Neural cell (in vitro differentiated cells): Measurements from ENCODE around the gene ZNF366. TPM values are rescaled to one million over a fixed set of nuclear protein-coding genes. Genes with fewer than 3 reads are reported as not detected.

Experiments
- H2AFZ ChIP-seq: fragments of 200-600, 300-800 bp; sonication (generic), shearing (Covaris generic); 2 replicates; pipeline ENCODE4 v1.6.0; 2014; ENCODE audit warnings: low read depth, mild to moderate bottlenecking, antibody characterized with exemption, low read length, moderate library complexity
- H3F3A ChIP-seq: fragments of 200-600 bp; shearing (Covaris generic); 2 replicates; pipeline ENCODE4 v1.6.1; 2016; ENCODE audit warnings: mild to moderate bottlenecking, moderate library complexity, mixed read lengths, antibody characterized with exemption, low read length; ENCODE audit not compliant: insufficient read depth, poor library complexity, severe bottlenecking
- H3K27ac ChIP-seq: fragments of 200-600, 300-800 bp; sonication (generic), shearing (Covaris generic); 2 replicates; pipeline ENCODE4 v1.5.1; 2014; ENCODE audit warnings: mild to moderate bottlenecking, low read length, moderate library complexity
- H3K27me3 ChIP-seq: fragments of 300-800, 200-600 bp; sonication (generic), shearing (Covaris generic); 2 replicates; pipeline ENCODE4 v1.6.0; 2014; ENCODE audit warnings: mild to moderate bottlenecking, low read depth, low read length, moderate library complexity; ENCODE audit not compliant: insufficient read depth
- H3K36me3 ChIP-seq: fragments of 300-800, 200-600 bp; sonication (generic), shearing (Covaris generic); 2 replicates; pipeline ENCODE4 v1.5.1; 2014; ENCODE audit warnings: mild to moderate bottlenecking, antibody characterized with exemption, low read length, moderate library complexity; ENCODE audit not compliant: insufficient read depth
- H3K4me2 ChIP-seq: fragments of 300-800, 200-600 bp; sonication (generic), shearing (Covaris generic); 2 replicates; pipeline ENCODE4 v1.6.0; 2014; ENCODE audit warnings: mild to moderate bottlenecking, low read length
- H3K4me3 ChIP-seq: fragments of 300-800, 200-600 bp; sonication (generic), shearing (Covaris generic); 2 replicates; pipeline ENCODE4 v1.5.1; 2014; ENCODE audit warnings: mild to moderate bottlenecking, low read length, moderate library complexity
- H3K79me2 ChIP-seq: fragments of 200-600 bp; shearing (Covaris generic); replicated peaks from 2 replicates; pipeline ENCODE4 v1.6.0; 2014; ENCODE audit warnings: mild to moderate bottlenecking, low read length, moderate library complexity; ENCODE audit not compliant: insufficient read depth
- H3K9ac ChIP-seq: fragments of 300-800, 200-600 bp; sonication (generic), shearing (Covaris generic); 2 replicates; pipeline ENCODE4 v1.6.1; 2016; ENCODE audit warnings: mild to moderate bottlenecking, low read length, mixed read lengths
- H3K9me2 ChIP-seq: fragments of 200-600 bp; shearing (Covaris generic); 2 replicates; pipeline ENCODE4 v1.6.1; 2016; ENCODE audit warnings: mild to moderate bottlenecking, low read length, mixed read lengths; ENCODE audit not compliant: insufficient read depth
- H3K9me3 ChIP-seq: fragments of 200-600, 300-800 bp; sonication (generic), shearing (Covaris generic); 2 replicates; pipeline ENCODE4 v1.6.1; 2016; ENCODE audit warnings: mild to moderate bottlenecking, mixed run types, low read length, moderate library complexity, mixed read lengths
- H4K20me1 ChIP-seq: fragments of 200-600 bp; shearing (Covaris generic); 2 replicates; pipeline ENCODE4 v1.6.1; 2016; ENCODE audit warnings: mild to moderate bottlenecking, mixed run types; ENCODE audit not compliant: insufficient read depth
- EP300 ChIP-seq: fragments of 450-650 bp; conservative IDR thresholded peaks from 2 replicates; pipeline ENCODE4 v1.6.1; 2014; ENCODE audit warnings: antibody characterized with exemption, mild to moderate bottlenecking, moderate library complexity; ENCODE audit not compliant: poor library complexity, severe bottlenecking
- EZH2 ChIP-seq: fragments of 200-600, 300-800 bp; shearing (Covaris generic), sonication (generic); IDR thresholded peaks from 2 replicates; pipeline ENCODE4 v1.6.1; 2014; ENCODE audit warnings: antibody characterized with exemption, low read length, borderline replicate concordance, mild to moderate bottlenecking; ENCODE audit not compliant: insufficient read depth, poor library complexity, severe bottlenecking
- MXI1 ChIP-seq: fragments of 450-650 bp; conservative IDR thresholded peaks from 2 replicates; pipeline ENCODE4 v1.6.1; 2014; ENCODE audit warnings: antibody characterized with exemption, mild to moderate bottlenecking; ENCODE audit not compliant: poor library complexity, severe bottlenecking
- POLR2AphosphoS5 ChIP-seq: IDR thresholded peaks from 2 replicates; pipeline ENCODE4 v1.6.1; 2012
- RAD21 ChIP-seq: fragments of 450-650 bp; conservative IDR thresholded peaks from 2 replicates; pipeline ENCODE4 v1.6.1; 2014; ENCODE audit warnings: antibody characterized with exemption, mild to moderate bottlenecking, moderate library complexity
- SMC3 ChIP-seq: fragments of 450-650 bp; conservative IDR thresholded peaks from 2 replicates; pipeline ENCODE4 v1.6.1; 2014; ENCODE audit warnings: antibody characterized with exemption, mild to moderate bottlenecking, moderate library complexity; ENCODE audit not compliant: poor library complexity
- TAF1 ChIP-seq: IDR thresholded peaks from 2 replicates; pipeline ENCODE4 v1.6.1; 2012; ENCODE audit warnings: low read depth
- polyA plus RNA-seq: library from polyadenylated mRNA; depleted of rRNA; stranded (reverse); fragments of >200 nt; gene quantifications from 2 replicates; pipeline ENCODE4 v1.2.3, GENCODE V29; 2014
- TF ChIP-seq, protein P1 (sequence below): fragments of 450-650 bp; IDR thresholded peaks from 2 replicates; pipeline ENCODE4 v1.5.1; 2014; ENCODE audit warnings: antibody characterized with exemption, mild to moderate bottlenecking, moderate library complexity; ENCODE audit not compliant: poor library complexity, severe bottlenecking
- TF ChIP-seq, protein P2 (sequence below): IDR thresholded peaks from 2 replicates; pipeline ENCODE4 v1.6.1; 2012; ENCODE audit warnings: borderline replicate concordance

Gene ZNF366
- polyA plus RNA-seq, 1 donor from 2014 or later, result not detected

GRCh38 chr5:72480841-72481240 lies 26.4 kb downstream of the ZNF366 start:
- H2AFZ ChIP-seq, result no peak overlapping the region
- H4K20me1 ChIP-seq, result no peaks in the 10 kb centered on the region
- H3K27me3 ChIP-seq, result no peaks in the 10 kb centered on the region
- no peak overlapping the region for H3K4me2 ChIP-seq
- no peaks in the 10 kb centered on the region for H3F3A ChIP-seq
- no peaks in the 10 kb centered on the region for H3K79me2 ChIP-seq
- H3K9me2 ChIP-seq, result no peaks in the 10 kb centered on the region
- H3K4me3 ChIP-seq, result no peak overlapping the region
- H3K9me3 ChIP-seq, result no peaks in the 10 kb centered on the region
- no peak overlapping the region for H3K9ac ChIP-seq
- no peaks in the 10 kb centered on the region for H3K36me3 ChIP-seq
- no peak overlapping the region for H3K27ac ChIP-seq
- TF ChIP-seq EP300 (no peak), TAF1 (no peak), MXI1 (no peak), SMC3 (no peak), EZH2 (no peak), RAD21 (no peak), POLR2AphosphoS5 (no peak)
- TF ChIP-seq, protein P1, sequence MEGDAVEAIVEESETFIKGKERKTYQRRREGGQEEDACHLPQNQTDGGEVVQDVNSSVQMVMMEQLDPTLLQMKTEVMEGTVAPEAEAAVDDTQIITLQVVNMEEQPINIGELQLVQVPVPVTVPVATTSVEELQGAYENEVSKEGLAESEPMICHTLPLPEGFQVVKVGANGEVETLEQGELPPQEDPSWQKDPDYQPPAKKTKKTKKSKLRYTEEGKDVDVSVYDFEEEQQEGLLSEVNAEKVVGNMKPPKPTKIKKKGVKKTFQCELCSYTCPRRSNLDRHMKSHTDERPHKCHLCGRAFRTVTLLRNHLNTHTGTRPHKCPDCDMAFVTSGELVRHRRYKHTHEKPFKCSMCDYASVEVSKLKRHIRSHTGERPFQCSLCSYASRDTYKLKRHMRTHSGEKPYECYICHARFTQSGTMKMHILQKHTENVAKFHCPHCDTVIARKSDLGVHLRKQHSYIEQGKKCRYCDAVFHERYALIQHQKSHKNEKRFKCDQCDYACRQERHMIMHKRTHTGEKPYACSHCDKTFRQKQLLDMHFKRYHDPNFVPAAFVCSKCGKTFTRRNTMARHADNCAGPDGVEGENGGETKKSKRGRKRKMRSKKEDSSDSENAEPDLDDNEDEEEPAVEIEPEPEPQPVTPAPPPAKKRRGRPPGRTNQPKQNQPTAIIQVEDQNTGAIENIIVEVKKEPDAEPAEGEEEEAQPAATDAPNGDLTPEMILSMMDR, result no peak
- TF ChIP-seq, protein P2, sequence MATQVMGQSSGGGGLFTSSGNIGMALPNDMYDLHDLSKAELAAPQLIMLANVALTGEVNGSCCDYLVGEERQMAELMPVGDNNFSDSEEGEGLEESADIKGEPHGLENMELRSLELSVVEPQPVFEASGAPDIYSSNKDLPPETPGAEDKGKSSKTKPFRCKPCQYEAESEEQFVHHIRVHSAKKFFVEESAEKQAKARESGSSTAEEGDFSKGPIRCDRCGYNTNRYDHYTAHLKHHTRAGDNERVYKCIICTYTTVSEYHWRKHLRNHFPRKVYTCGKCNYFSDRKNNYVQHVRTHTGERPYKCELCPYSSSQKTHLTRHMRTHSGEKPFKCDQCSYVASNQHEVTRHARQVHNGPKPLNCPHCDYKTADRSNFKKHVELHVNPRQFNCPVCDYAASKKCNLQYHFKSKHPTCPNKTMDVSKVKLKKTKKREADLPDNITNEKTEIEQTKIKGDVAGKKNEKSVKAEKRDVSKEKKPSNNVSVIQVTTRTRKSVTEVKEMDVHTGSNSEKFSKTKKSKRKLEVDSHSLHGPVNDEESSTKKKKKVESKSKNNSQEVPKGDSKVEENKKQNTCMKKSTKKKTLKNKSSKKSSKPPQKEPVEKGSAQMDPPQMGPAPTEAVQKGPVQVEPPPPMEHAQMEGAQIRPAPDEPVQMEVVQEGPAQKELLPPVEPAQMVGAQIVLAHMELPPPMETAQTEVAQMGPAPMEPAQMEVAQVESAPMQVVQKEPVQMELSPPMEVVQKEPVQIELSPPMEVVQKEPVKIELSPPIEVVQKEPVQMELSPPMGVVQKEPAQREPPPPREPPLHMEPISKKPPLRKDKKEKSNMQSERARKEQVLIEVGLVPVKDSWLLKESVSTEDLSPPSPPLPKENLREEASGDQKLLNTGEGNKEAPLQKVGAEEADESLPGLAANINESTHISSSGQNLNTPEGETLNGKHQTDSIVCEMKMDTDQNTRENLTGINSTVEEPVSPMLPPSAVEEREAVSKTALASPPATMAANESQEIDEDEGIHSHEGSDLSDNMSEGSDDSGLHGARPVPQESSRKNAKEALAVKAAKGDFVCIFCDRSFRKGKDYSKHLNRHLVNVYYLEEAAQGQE, result no peak

- no peaks in the 10 kb centered on the region for H3F3A ChIP-seq
- H3K9ac ChIP-seq, result no peak overlapping the region
- no peak overlapping the region for H3K4me2 ChIP-seq
- no peak overlapping the region for H3K4me3 ChIP-seq
- H3K27ac ChIP-seq, result no peak overlapping the region
- H3K27me3 ChIP-seq, result no peaks in the 10 kb centered on the region
- no peak overlapping the region for H2AFZ ChIP-seq
- no peaks in the 10 kb centered on the region for H3K9me3 ChIP-seq
- H4K20me1 ChIP-seq, result no peaks in the 10 kb centered on the region
- no peaks in the 10 kb centered on the region for H3K9me2 ChIP-seq
- H3K36me3 ChIP-seq, result no peaks in the 10 kb centered on the region
- H3K79me2 ChIP-seq, result no peaks in the 10 kb centered on the region
- TF ChIP-seq EZH2 (no peak), EP300 (no peak), MXI1 (no peak), POLR2AphosphoS5 (no peak), RAD21 (no peak), TAF1 (no peak), SMC3 (no peak)
- TF ChIP-seq, protein P1, result no peak
- TF ChIP-seq, protein P2, result no peak
Measured at GRCh38 chr5:72479921-72480320, 27.3 kb downstream of the ZNF366 start.
